Upper lobe of left lung (tissue), 6 donors: ENCODE data around the gene ADAM30. TPM values are rescaled to one million over a fixed set of nuclear protein-coding genes. Genes with fewer than 3 reads are reported as not detected.
A peak's percentile ranks its signal among the peaks of the same experiment; 100 is the strongest.

Experiments
- ATAC-seq, 2 donors: fragments of 200-7000 bp; cut with Tn5 transposase; one replicate each; pipeline ENCODE4 v1.9.1; 2022; ENCODE audit warnings: mild to moderate bottlenecking in 2 of 2, moderate library complexity in 2 of 2; ENCODE audit not compliant: low FRiP score in 2 of 2
- DNase-seq, 2 donors: peaks; one replicate each; pipeline ENCODE4 v3.0.0-alpha.2; 2019 to 2020
- H3K27ac ChIP-seq, 4 donors: fragments of 200-600 bp; sonication (generic); one replicate each; pipeline ENCODE4 v1.5.1; 2016 to 2019
- H3K27me3 ChIP-seq, 4 donors: fragments of 200-600 bp; sonication (generic); one replicate each; pipeline ENCODE4 v1.5.1; 2017 to 2019
- H3K36me3 ChIP-seq, 4 donors: fragments of 200-600 bp; sonication (generic); one replicate each; pipeline ENCODE4 v1.5.1; 2016 to 2019
- H3K4me1 ChIP-seq, 4 donors: fragments of 200-600 bp; sonication (generic); one replicate each; pipeline ENCODE4 v1.5.1; 2018 to 2019
- H3K4me3 ChIP-seq, 4 donors: fragments of 200-600 bp; sonication (generic); one replicate each; pipeline ENCODE4 v1.5.1; 2017 to 2019; ENCODE audit warnings: mild to moderate bottlenecking in 2 of 4, moderate library complexity in 1 of 4
- H3K9me3 ChIP-seq, 4 donors: fragments of 200-600 bp; sonication (generic); one replicate each; pipeline ENCODE4 v1.5.1; 2018 to 2019
- EP300 ChIP-seq, 4 donors: sonication (generic); formaldehyde crosslinking; IDR thresholded peaks; one replicate each; pipeline ENCODE4 v1.5.1; 2017; ENCODE audit warnings: antibody characterized with exemption in 4 of 4, control low read depth in 2 of 4
- POLR2A ChIP-seq, 4 donors: fragments of 450-650 bp; IDR thresholded peaks; one replicate each; pipeline ENCODE4 v1.5.1; 2016 to 2017; ENCODE audit warnings: antibody characterized with exemption in 4 of 4, mild to moderate bottlenecking in 2 of 4
- POLR2AphosphoS5 ChIP-seq, 2 donors: sonication (generic); formaldehyde crosslinking; IDR thresholded peaks; one replicate each; pipeline ENCODE4 v1.5.1; 2017; ENCODE audit warnings: antibody characterized with exemption in 2 of 2
- WGBS, 2 donors: methylation state at CpG; one replicate each; pipeline ENCODE4 v1.1.5; 2017 to 2018; 5-methylcytosine and 5-hydroxymethylcytosine counted together
- total RNA-seq, 6 donors: library from RNA; depleted of rRNA in 4 of 6; stranded (reverse); fragments of >200 nt in 4 of 6; gene quantifications; one replicate each; pipeline versions ENCODE4 v1.1.0 to v1.2.1, GENCODE V29; 2016 to 2021
- TF ChIP-seq, protein P1 (sequence below), 6 experiments: fragments of 450-650 bp in 4 of 6; fragments of 200-600 bp in 2 of 6; sonication (generic) in 2 of 6; IDR thresholded peaks; one replicate each; pipeline ENCODE4 v1.5.1; 2016 to 2019; ENCODE audit warnings: antibody characterized with exemption in 6 of 6
- donor health status: DM: no; HTN: no; CAD: no; lungs with moderate emphysema.
- donor health status: DM: no; HTN: yes; CAD: no; lungs with severe emphysema.

The ADAM30 gene
- total RNA-seq, 6 donors from 2014 or later = not detected

DNA sequence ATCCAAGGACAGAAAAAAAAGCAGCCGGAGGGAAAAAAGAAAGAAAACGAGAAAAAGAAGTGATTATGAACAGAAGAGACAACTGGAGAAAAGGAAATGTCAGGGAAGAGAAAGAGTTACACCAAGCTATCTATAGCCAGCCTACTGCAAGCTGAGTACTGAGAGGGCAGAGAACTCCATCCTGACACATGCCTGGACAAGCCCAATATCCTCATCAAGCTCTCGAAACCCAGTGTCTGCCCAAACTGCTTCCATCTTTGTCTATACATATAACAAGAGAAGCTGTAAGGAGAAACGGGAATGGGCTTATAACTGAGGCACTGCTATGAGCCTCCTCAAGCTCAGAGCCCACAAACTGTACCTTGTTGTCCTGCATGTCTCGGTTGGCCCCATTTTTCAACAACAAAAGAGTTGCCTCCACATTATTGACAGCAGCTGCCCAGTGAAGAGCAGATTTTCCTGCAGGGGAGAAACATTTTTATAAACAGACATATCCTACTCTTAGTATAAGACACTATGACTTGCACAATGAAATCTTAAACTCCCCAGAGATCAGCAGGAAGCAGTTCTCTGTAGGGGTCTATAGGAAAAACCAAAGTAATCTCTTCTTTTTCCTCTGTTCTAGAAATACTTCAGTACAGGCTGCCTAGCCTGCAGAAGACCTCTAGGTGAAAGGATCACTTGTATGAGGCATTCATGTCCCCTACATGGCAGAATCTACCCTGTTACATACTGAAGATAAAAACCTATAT, 21.2 kb upstream of the ADAM30 start:
- Histone ChIP-seq H3K4me3 (no peak overlapping the region), H3K4me1 (no peaks in the 10 kb centered on the region), H3K27me3 (no peaks in the 10 kb centered on the region), H3K9me3 (no peaks in the 10 kb centered on the region), H3K27ac (no peak overlapping the region), H3K36me3 (peaks cover 66 to 96% (median 78%) of the 10 kb centered on the region in 4 donors)
- TF ChIP-seq POLR2A (IDR thresholded peaks at IDR 0.05) = no peak
- TF ChIP-seq EP300 (IDR thresholded peaks at IDR 0.05) = no peak
- no peak for TF ChIP-seq POLR2AphosphoS5 (IDR thresholded peaks at IDR 0.05)
- TF ChIP-seq, protein P1, sequence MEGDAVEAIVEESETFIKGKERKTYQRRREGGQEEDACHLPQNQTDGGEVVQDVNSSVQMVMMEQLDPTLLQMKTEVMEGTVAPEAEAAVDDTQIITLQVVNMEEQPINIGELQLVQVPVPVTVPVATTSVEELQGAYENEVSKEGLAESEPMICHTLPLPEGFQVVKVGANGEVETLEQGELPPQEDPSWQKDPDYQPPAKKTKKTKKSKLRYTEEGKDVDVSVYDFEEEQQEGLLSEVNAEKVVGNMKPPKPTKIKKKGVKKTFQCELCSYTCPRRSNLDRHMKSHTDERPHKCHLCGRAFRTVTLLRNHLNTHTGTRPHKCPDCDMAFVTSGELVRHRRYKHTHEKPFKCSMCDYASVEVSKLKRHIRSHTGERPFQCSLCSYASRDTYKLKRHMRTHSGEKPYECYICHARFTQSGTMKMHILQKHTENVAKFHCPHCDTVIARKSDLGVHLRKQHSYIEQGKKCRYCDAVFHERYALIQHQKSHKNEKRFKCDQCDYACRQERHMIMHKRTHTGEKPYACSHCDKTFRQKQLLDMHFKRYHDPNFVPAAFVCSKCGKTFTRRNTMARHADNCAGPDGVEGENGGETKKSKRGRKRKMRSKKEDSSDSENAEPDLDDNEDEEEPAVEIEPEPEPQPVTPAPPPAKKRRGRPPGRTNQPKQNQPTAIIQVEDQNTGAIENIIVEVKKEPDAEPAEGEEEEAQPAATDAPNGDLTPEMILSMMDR (IDR thresholded peaks at IDR 0.05) = no peak
- ATAC-seq = no peak
- DNase-seq = no peak
- 76 to 79% methylated on average over 5 of the region's 5 CpGs for WGBS, 2 donors

DNA sequence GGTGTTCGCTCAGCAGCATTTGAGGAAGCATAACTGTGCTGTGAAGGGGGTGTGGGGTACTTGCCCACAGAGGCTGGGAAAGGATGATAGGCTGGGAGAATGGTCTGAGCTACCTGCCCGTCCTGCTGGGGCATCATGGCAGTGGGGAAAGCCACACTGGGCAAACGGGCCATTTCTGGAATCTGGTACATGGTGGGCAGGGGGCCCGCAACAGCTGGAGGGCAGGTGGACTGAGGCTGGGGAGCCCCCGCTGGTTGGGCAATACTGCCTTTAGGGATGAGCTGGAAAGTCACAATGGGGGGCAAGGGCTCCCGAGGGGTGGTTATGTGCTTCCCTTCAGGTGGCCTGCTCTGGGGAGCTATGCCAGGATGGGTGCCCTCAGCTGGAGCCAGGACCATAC, 19.2 kb upstream of the ADAM30 start:
- H3K9me3 ChIP-seq = no peaks in the 10 kb centered on the region
- peak in 1 of 2 donors; percentile 6 for DNase-seq
- peak in 1 of 2 donors; percentile 5 for ATAC-seq
- no peak for TF ChIP-seq POLR2A (IDR thresholded peaks at IDR 0.05)
- no peak overlapping the region for H3K27ac ChIP-seq
- no peaks in the 10 kb centered on the region for H3K4me1 ChIP-seq
- 87 to 96% methylated on average over 6 of the region's 6 CpGs for WGBS, 2 donors
- no peaks in the 10 kb centered on the region for H3K27me3 ChIP-seq
- peaks cover 50 to 76% (median 61%) of the 10 kb centered on the region in 4 donors for H3K36me3 ChIP-seq
- no peak overlapping the region for H3K4me3 ChIP-seq

DNA sequence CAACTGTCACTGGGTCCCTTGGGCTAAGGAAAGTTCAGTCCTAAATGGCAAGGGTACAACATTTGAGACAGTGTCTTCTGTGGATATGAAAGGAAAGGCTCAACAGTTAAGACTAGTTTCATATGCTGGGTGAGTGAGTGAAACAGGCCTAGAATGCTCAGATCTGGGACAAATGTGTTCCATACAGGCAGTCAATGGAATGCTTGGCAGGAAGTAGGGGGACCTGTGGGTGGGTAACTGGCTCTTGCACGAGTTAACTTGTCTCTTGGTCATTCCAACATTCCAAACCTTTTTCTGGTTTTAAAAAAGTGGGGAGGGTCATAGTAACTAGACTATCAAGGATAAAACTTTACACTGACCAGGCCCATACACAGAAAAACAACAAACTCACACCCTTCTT, 17.8 kb upstream of the ADAM30 start:
- 60 to 67% methylated on average over 1 of the region's 1 CpG for WGBS, 2 donors
- Histone ChIP-seq H3K9me3 (no peaks in the 10 kb centered on the region), H3K4me1 (no peaks in the 10 kb centered on the region), H3K27me3 (no peaks in the 10 kb centered on the region), H3K27ac (no peak overlapping the region), H3K36me3 (peaks cover 41 to 61% (median 47%) of the 10 kb centered on the region in 4 donors), H3K4me3 (no peak overlapping the region)
- TF ChIP-seq, protein P1 (IDR thresholded peaks at IDR 0.05) = no peak
- TF ChIP-seq EP300 (IDR thresholded peaks at IDR 0.05) (no peak), POLR2A (IDR thresholded peaks at IDR 0.05) (no peak), POLR2AphosphoS5 (IDR thresholded peaks at IDR 0.05) (no peak)
- DNase-seq = no peak
- ATAC-seq = no peak

DNA sequence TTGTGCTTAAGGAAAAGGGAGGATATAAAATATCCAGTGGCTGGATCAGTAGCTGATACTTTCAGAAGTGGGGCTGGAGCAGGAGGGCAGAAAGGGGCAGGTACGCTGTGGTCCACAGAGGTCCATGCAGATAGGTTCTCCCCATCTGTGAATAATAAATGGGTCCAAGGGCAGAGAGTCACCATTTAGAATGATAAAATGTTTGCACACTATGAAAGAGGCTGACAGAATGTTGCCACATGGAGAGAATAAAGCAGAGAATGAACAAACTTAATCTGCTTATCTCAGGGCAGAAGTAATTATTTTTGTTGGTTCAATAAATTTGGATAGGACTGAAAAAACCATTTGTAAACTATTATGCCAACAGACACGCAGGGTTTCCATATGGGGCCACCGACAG, 16.6 kb upstream of the ADAM30 start:
- ATAC-seq (no peak), DNase-seq (no peak)
- Histone ChIP-seq H3K36me3 (peaks cover 35 to 50% (median 37%) of the 10 kb centered on the region in 4 donors), H3K27me3 (no peaks in the 10 kb centered on the region), H3K4me3 (no peak overlapping the region), H3K27ac (no peak overlapping the region), H3K4me1 (no peaks in the 10 kb centered on the region), H3K9me3 (no peaks in the 10 kb centered on the region)
- WGBS, 2 donors = 96 to 100% methylated on average over 3 of the region's 3 CpGs
- TF ChIP-seq POLR2A (IDR thresholded peaks at IDR 0.05) = no peak
- TF ChIP-seq, protein P1 (IDR thresholded peaks at IDR 0.05) = no peak
- no peak for TF ChIP-seq EP300 (IDR thresholded peaks at IDR 0.05)
- TF ChIP-seq POLR2AphosphoS5 (IDR thresholded peaks at IDR 0.05) = no peak

DNA sequence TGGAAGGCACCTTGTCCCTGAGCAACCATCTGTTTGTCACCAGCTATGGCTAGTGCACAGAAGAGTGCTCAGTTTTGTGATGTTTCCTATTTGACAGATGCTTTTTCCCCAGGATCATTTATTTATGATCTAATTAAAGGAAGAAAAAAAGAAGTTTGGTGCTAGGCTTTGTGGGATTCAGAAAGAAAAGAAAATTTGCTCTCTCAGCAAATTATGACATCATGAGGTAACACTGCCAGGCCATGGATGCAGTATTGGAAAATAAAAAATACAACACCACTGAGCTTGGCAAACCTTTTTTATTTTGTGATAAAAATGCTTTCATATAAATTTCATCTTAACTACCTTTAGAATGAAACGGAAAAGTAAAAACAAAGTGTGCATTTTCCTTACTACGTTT, 15.5 kb upstream of the ADAM30 start:
- DNase-seq (no peak), ATAC-seq (no peak)
- Histone ChIP-seq H3K9me3 (no peaks in the 10 kb centered on the region), H3K27ac (no peak overlapping the region), H3K27me3 (no peaks in the 10 kb centered on the region), H3K36me3 (peaks cover 25 to 38% (median 27%) of the 10 kb centered on the region in 4 donors), H3K4me3 (no peak overlapping the region), H3K4me1 (no peaks in the 10 kb centered on the region)
- 84 to 94% methylated on average over 2 of the region's 2 CpGs for WGBS, 2 donors
- TF ChIP-seq EP300 (IDR thresholded peaks at IDR 0.05) (no peak), POLR2A (IDR thresholded peaks at IDR 0.05) (no peak), POLR2AphosphoS5 (IDR thresholded peaks at IDR 0.05) (no peak)
- TF ChIP-seq, protein P1 (IDR thresholded peaks at IDR 0.05) = no peak
